RKO (cell line): ENCODE measurements around the gene POLR2B.
"Not testable (repeated sequence)": the region's sequence is repeated elsewhere in the genome, so short reads cannot be mapped to it uniquely, and the experiment has no call there.

Experiments used
- DNase-seq: peaks from one replicate; pipeline ENCODE4 v3.0.0-alpha.2; 2016; ENCODE audit warnings: low spot score

POLR2B gene

GRCh38 chr4:56986952-56987351 lies 8.3 kb downstream of the POLR2B start:
- no peak for DNase-seq

GRCh38 chr4:56990109-56990905 lies 11.6 kb downstream of the POLR2B start:
- no peak for DNase-seq

GRCh38 chr4:56995525-56995924 lies 16.8 kb downstream of the POLR2B start:
- DNase-seq, result no peak

- no peak for DNase-seq
These were observed 21.1 kb downstream of the POLR2B start for GRCh38 chr4:56999751-57000150.

- no peak for DNase-seq
These were observed 34.9 kb downstream of the POLR2B start for GRCh38 chr4:57013543-57014120.

- DNase-seq, result no peak
These were observed 40.3 kb downstream of the POLR2B start for GRCh38 chr4:57018980-57019379.

- DNase-seq, result peak; percentile 71
These were observed 41.9 kb downstream of the POLR2B start for GRCh38 chr4:57020467-57021101.

- DNase-seq, result peak; percentile 70
These were observed 44.4 kb downstream of the POLR2B start for GRCh38 chr4:57023104-57023503.

- no peak for DNase-seq
These were observed 55.8 kb downstream of the POLR2B start for GRCh38 chr4:57034520-57034919.

- DNase-seq, result peak; percentile 24
These were observed 59.4 kb downstream of the POLR2B start for GRCh38 chr4:57037982-57038604.

GRCh38 chr4:57039345-57039744 lies 60.6 kb downstream of the POLR2B start:
- DNase-seq, result no peak

GRCh38 chr4:57040510-57040909 lies 61.8 kb downstream of the POLR2B start:
- DNase-seq, result no peak

GRCh38 chr4:57041020-57041419 lies 62.3 kb downstream of the POLR2B start:
- DNase-seq, result no peak

- DNase-seq, result no peak
These were observed 64.0 kb downstream of the POLR2B start for GRCh38 chr4:57042711-57043169.

GRCh38 chr4:57043347-57044251 lies 64.9 kb downstream of the POLR2B start:
- DNase-seq, result no peak

GRCh38 chr4:57044279-57044678 lies 65.6 kb downstream of the POLR2B start:
- no peak for DNase-seq

GRCh38 chr4:57044996-57045395 lies 66.3 kb downstream of the POLR2B start:
- no peak for DNase-seq

- not testable (repeated sequence) for DNase-seq
These were observed 68.3 kb downstream of the POLR2B start for GRCh38 chr4:57047046-57047445.

- no peak for DNase-seq
These were observed 70.1 kb downstream of the POLR2B start for GRCh38 chr4:57048590-57049304.

GRCh38 chr4:57051095-57051494 lies 72.4 kb downstream of the POLR2B start:
- DNase-seq, result no peak

- no peak for DNase-seq
These were observed 72.8 kb downstream of the POLR2B start for GRCh38 chr4:57051524-57051923.
